HepG2 (cell line): Measurements from ENCODE around the gene EGFL8. TPM values are rescaled to one million over a fixed set of nuclear protein-coding genes. Genes with fewer than 3 reads are reported as not detected.

Experiments
- AFF4 ChIP-seq: sonication (generic); formaldehyde crosslinking; IDR thresholded peaks from 2 replicates; pipeline ENCODE4 v1.4.0; 2020; ENCODE audit warnings: missing genetic modification reagents
- CREB3 ChIP-seq: sonication (generic); formaldehyde crosslinking; IDR thresholded peaks from 2 replicates; pipeline ENCODE4 v1.5.0; 2020; ENCODE audit warnings: missing genetic modification reagents
- FOXJ3 ChIP-seq: sonication (generic); formaldehyde crosslinking; IDR thresholded peaks from 2 replicates; pipeline ENCODE4 v1.4.0; 2020; ENCODE audit warnings: missing genetic modification reagents, mild to moderate bottlenecking, borderline replicate concordance
- HDAC2 ChIP-seq: sonication (generic); formaldehyde crosslinking; IDR thresholded peaks from 2 replicates; pipeline ENCODE4 v1.4.0; 2020; ENCODE audit warnings: missing genetic modification reagents
- HNF4G ChIP-seq, 2 experiments: sonication (generic) in 1 of 2; formaldehyde crosslinking in 1 of 2; IDR thresholded peaks; 2 replicates each; pipeline versions ENCODE4 v1.4.0 to v1.6.1; 2011 to 2020; ENCODE audit warnings: borderline replicate concordance in 2 of 2, low read depth in 2 of 2, mild to moderate bottlenecking in 2 of 2, low read length in 1 of 2, missing genetic modification reagents in 1 of 2, moderate library complexity in 1 of 2
- KLF16 ChIP-seq, 2 experiments: sonication (generic) in 1 of 2; formaldehyde crosslinking in 1 of 2; IDR thresholded peaks; 2 replicates each; pipeline versions ENCODE4 v1.6.1 to v1.8.0; 2016 to 2023; ENCODE audit warnings: missing genetic modification reagents in 2 of 2, missing compliant biosample characterization in 1 of 2
- NFRKB ChIP-seq: fragments of 450-650 bp; IDR thresholded peaks from 2 replicates; pipeline ENCODE4 v1.6.1; 2017
- NKX3-1 ChIP-seq: sonication (generic); formaldehyde crosslinking; IDR thresholded peaks from 2 replicates; pipeline ENCODE4 v1.5.0; 2020; ENCODE audit warnings: missing genetic modification reagents
- PHF20 ChIP-seq: sonication (generic); formaldehyde crosslinking; IDR thresholded peaks from 2 replicates; pipeline ENCODE4 v1.5.0; 2020; ENCODE audit warnings: mild to moderate bottlenecking, missing genetic modification reagents
- RBFOX2 ChIP-seq: fragments of 200-400 bp; formaldehyde crosslinking; IDR thresholded peaks from 2 replicates; pipeline ENCODE4 v1.6.1; 2017; ENCODE audit warnings: low read depth, mild to moderate bottlenecking, low read length
- RBM22 ChIP-seq: fragments of 200-400 bp; formaldehyde crosslinking; optimal IDR thresholded peaks from 2 replicates; pipeline ENCODE3; 2017; ENCODE audit warnings: mild to moderate bottlenecking, low read length, moderate library complexity
- WIZ ChIP-seq: sonication (generic); formaldehyde crosslinking; IDR thresholded peaks from 2 replicates; pipeline ENCODE4 v1.5.1; 2020; ENCODE audit warnings: mild to moderate bottlenecking, missing genetic modification reagents
- ZBTB37 ChIP-seq: sonication (generic); formaldehyde crosslinking; IDR thresholded peaks from 2 replicates; pipeline ENCODE4 v1.4.0; 2020; ENCODE audit warnings: mild to moderate bottlenecking, missing genetic modification reagents
- ZBTB44 ChIP-seq: sonication (generic); formaldehyde crosslinking; IDR thresholded peaks from 2 replicates; pipeline ENCODE4 v1.4.0; 2020; ENCODE audit warnings: missing genetic modification reagents
- ZNF225 ChIP-seq: sonication (generic); formaldehyde crosslinking; IDR thresholded peaks from 2 replicates; pipeline ENCODE4 v1.4.0; 2020; ENCODE audit warnings: mild to moderate bottlenecking, missing genetic modification reagents
- ZNF713 ChIP-seq: sonication (generic); formaldehyde crosslinking; IDR thresholded peaks from 2 replicates; pipeline ENCODE4 v1.4.0; 2020; ENCODE audit warnings: mild to moderate bottlenecking, missing genetic modification reagents
- ZNF770 ChIP-seq: sonication (generic); formaldehyde crosslinking; IDR thresholded peaks from 2 replicates; pipeline ENCODE4 v1.5.0; 2020; ENCODE audit warnings: mild to moderate bottlenecking, missing genetic modification reagents
- ZNF816 ChIP-seq: sonication (generic); formaldehyde crosslinking; IDR thresholded peaks from 2 replicates; pipeline ENCODE4 v1.8.0; 2022; ENCODE audit warnings: missing genetic modification reagents, mild to moderate bottlenecking, borderline replicate concordance
- ZSCAN25 ChIP-seq: sonication (generic); formaldehyde crosslinking; IDR thresholded peaks from 2 replicates; pipeline ENCODE4 v1.8.0; 2022; ENCODE audit warnings: mild to moderate bottlenecking, missing genetic modification reagents
- polyA plus RNA-seq, 8 experiments: library from polyadenylated mRNA; depleted of rRNA in 3 of 8; stranded (reverse) in 7 of 8; unstranded in 1 of 8; fragments of >200 nt; fragmentation: Illumina TruSeq in 4 of 8; extraction: Trizol in 4 of 8; gene quantifications; 2 replicates each; pipeline versions ENCODE4 v1.2.1 to v1.2.3, GENCODE V29; 2011 to 2016; ENCODE audit warnings: low read depth in 4 of 8, missing spikeins in 1 of 8, mixed read lengths in 1 of 8; ENCODE audit not compliant: insufficient read depth in 1 of 8
- total RNA-seq, 5 experiments: library from RNA; depleted of rRNA; stranded (reverse); fragments of >200 nt; fragmentation: Illumina TruSeq; extraction: Trizol; gene quantifications; 2 replicates each; pipeline ENCODE4 v1.2.3, GENCODE V29; 2016; ENCODE audit warnings: low read depth in 1 of 5

The EGFL8 gene
- total and polyA plus RNA-seq, 2 of the 13 experiments (the other 11 are each of a cell fraction or from before 2014, with no cell fraction given), result 10.0 to 11.5 TPM

- TF ChIP-seq ZBTB37 (CRISPR knock-in tag), result no peak
- no peak for TF ChIP-seq NKX3-1 (CRISPR knock-in tag)
- TF ChIP-seq HNF4G (IDR thresholded peaks at IDR 0.05; ENCODE audit: borderline replicate concordance, low read depth, low read length), result no peak
- TF ChIP-seq HNF4G (CRISPR knock-in tag; IDR thresholded peaks at IDR 0.05; ENCODE audit: borderline replicate concordance, low read depth), result no peak
- no peak for TF ChIP-seq HDAC2
- no peak for TF ChIP-seq ZNF770 (CRISPR knock-in tag)
- no peak for TF ChIP-seq FOXJ3 (CRISPR knock-in tag)
- no peak for TF ChIP-seq NFRKB
- TF ChIP-seq ZSCAN25, result no peak
- TF ChIP-seq CREB3 (CRISPR knock-in tag), result no peak
- TF ChIP-seq PHF20 (CRISPR knock-in tag), result no peak
- TF ChIP-seq RBM22, result peak; percentile 68
- TF ChIP-seq AFF4 (CRISPR knock-in tag), result no peak
- peak; percentile 77 for TF ChIP-seq RBFOX2
- TF ChIP-seq ZNF225 (CRISPR knock-in tag), result no peak
- TF ChIP-seq WIZ (CRISPR knock-in tag), result no peak
- TF ChIP-seq ZNF816, result no peak
- no peak for TF ChIP-seq KLF16 (CRISPR knock-in tag; IDR thresholded peaks at IDR 0.05)
- no peak for TF ChIP-seq ZBTB44 (CRISPR knock-in tag)
- no peak for TF ChIP-seq ZNF713
Measured at GRCh38 chr6:32166411-32167061, 2.1 kb downstream of the EGFL8 start (continued).
